NCI-H82 (cell line): Measurements from ENCODE around the gene FRG1.
"Not testable (repeated sequence)": the region's sequence is repeated elsewhere in the genome, so short reads cannot be mapped to it uniquely, and the experiment has no call there.

Source experiments
- DNase-seq: peaks from one replicate; lab custom pipeline; 2025; lab: John Stamatoyannopoulos, UW

The FRG1 gene

GRCh38 chr4:189985651-189986243 is 45.1 kb downstream of the FRG1 start:
- not testable (repeated sequence) for DNase-seq

- no peak for DNase-seq
Measured at GRCh38 chr4:189988877-189989431, 48.3 kb downstream of the FRG1 start.

GRCh38 chr4:189989941-189990340 is 49.3 kb downstream of the FRG1 start:
- DNase-seq: not testable (repeated sequence)
